Activated CD4-positive, CD25-positive, alpha-beta regulatory T cell treated with anti-CD3 and anti-CD28 coated beads, Interleukin-2, amount 50 U/mL, for 24 hours (primary cell): ENCODE measurements around the gene JARID2.
"Not testable (repeated sequence)": the region's sequence is repeated elsewhere in the genome, so short reads cannot be mapped to it uniquely, and the experiment has no call there.

Experiments used
- ATAC-seq, 2 donors: fragments of 150-1000 bp; cut with Tn5 transposase; one replicate each; pipeline ENCODE4 v1.10.0; 2021; ENCODE audit warnings: mild to moderate bottlenecking in 1 of 2, moderate library complexity in 1 of 2

The JARID2 gene

GRCh38 chr6:15405129-15406068, 159.5 kb downstream of the JARID2 start:
- no peak for ATAC-seq

GRCh38 chr6:15406452-15406851, 160.6 kb downstream of the JARID2 start:
- ATAC-seq = no peak

- no peak for ATAC-seq
These were observed 162.1 kb downstream of the JARID2 start for GRCh38 chr6:15408008-15408407.

- peak in 1 of 2 donors; percentile 58 for ATAC-seq
These were observed 162.9 kb downstream of the JARID2 start for GRCh38 chr6:15408758-15409157.

- ATAC-seq = no peak
These were observed 163.6 kb downstream of the JARID2 start for GRCh38 chr6:15409301-15410125.

- ATAC-seq = no peak
These were observed 164.2 kb downstream of the JARID2 start for GRCh38 chr6:15410126-15410391.

GRCh38 chr6:15410752-15411151, 164.9 kb downstream of the JARID2 start:
- no peak for ATAC-seq

GRCh38 chr6:15411766-15412165, 165.9 kb downstream of the JARID2 start:
- no peak for ATAC-seq

- no peak for ATAC-seq
These were observed 166.9 kb downstream of the JARID2 start for GRCh38 chr6:15412767-15413166.

GRCh38 chr6:15413466-15414234, 167.8 kb downstream of the JARID2 start:
- no peak for ATAC-seq

GRCh38 chr6:15414235-15414612, 168.4 kb downstream of the JARID2 start:
- no peak for ATAC-seq

GRCh38 chr6:15415622-15416021, 169.8 kb downstream of the JARID2 start:
- ATAC-seq = not testable (repeated sequence)

- ATAC-seq = no peak
These were observed 171.2 kb downstream of the JARID2 start for GRCh38 chr6:15416932-15417509.

GRCh38 chr6:15417811-15418210, 171.9 kb downstream of the JARID2 start:
- ATAC-seq = peak; percentile 87 to 88

- ATAC-seq = no peak
These were observed 173.6 kb downstream of the JARID2 start for GRCh38 chr6:15419493-15419892.

GRCh38 chr6:15420959-15421438, 175.1 kb downstream of the JARID2 start:
- ATAC-seq = no peak

GRCh38 chr6:15421945-15422733, 176.3 kb downstream of the JARID2 start:
- ATAC-seq = peak; percentile 21 to 31

GRCh38 chr6:15423286-15423993, 177.6 kb downstream of the JARID2 start:
- no peak for ATAC-seq

- no peak for ATAC-seq
These were observed 180.1 kb downstream of the JARID2 start for GRCh38 chr6:15425947-15426346.

GRCh38 chr6:15426395-15426794, 180.5 kb downstream of the JARID2 start:
- no peak for ATAC-seq

- no peak for ATAC-seq
These were observed 181.0 kb downstream of the JARID2 start for GRCh38 chr6:15426901-15427300.
